ENCODE data around the gene SFSWAP. TPM values are rescaled to one million over a fixed set of nuclear protein-coding genes. Genes with fewer than 3 reads are reported as not detected.

Gene SFSWAP
- total and polyA plus RNA-seq, 4 donors, result 6.1 to 21.6 (median 10.1) TPM

GRCh38 chr12:131816495-131816894 is 105.6 kb downstream of the SFSWAP start:
- Histone ChIP-seq H3K4me3 (ENCODE audit: low read depth in 1 of 3, low read length in 3 of 3) (no peak overlapping the region), H3K36me3 (ENCODE audit: control insufficient read depth in 4 of 4, insufficient read depth in 3 of 4, low read depth in 1 of 4, low read length in 3 of 4) (no peaks in the 10 kb centered on the region), H3K27ac (ENCODE audit: low read depth in 1 of 2, low read length in 2 of 2) (no peak overlapping the region), H3K27me3 (ENCODE audit: control insufficient read depth in 4 of 4, insufficient read depth in 4 of 4, low read length in 3 of 4) (no peaks in the 10 kb centered on the region), H3K4me1 (ENCODE audit: control insufficient read depth in 4 of 4, insufficient read depth in 4 of 4, low read length in 3 of 4) (no peaks in the 10 kb centered on the region), H3K9ac (ENCODE audit: low read depth in 1 of 2, low read length in 2 of 2) (no peak overlapping the region), H3K9me3 (ENCODE audit: control insufficient read depth in 4 of 4, low read length in 3 of 4) (peaks cover 0 to 2% (median under 1%) of the 10 kb centered on the region in 4 donors)
- no peak for DNase-seq (ENCODE audit: low spot score)
- 75% methylated on average over 5 of the region's 5 CpGs for WGBS
- TF ChIP-seq YY1 (IDR thresholded peaks at IDR 0.05) (no peak), RAD21 (IDR thresholded peaks at IDR 0.05) (no peak), FOXA2 (IDR thresholded peaks at IDR 0.05) (no peak), TAF1 (conservative IDR thresholded peaks at IDR 0.05) (no peak), RXRA (IDR thresholded peaks at IDR 0.05) (no peak), EGR1 (IDR thresholded peaks at IDR 0.05; ENCODE audit: low read depth in 2 of 2) (no peak), NR2F2 (IDR thresholded peaks at IDR 0.05) (no peak), GABPA (IDR thresholded peaks at IDR 0.05 in 1 of 2, conservative IDR thresholded peaks at IDR 0.05 in 1 of 2) (no peak), ATF3 (IDR thresholded peaks at IDR 0.05) (no peak)
- TF ChIP-seq, protein P1, sequence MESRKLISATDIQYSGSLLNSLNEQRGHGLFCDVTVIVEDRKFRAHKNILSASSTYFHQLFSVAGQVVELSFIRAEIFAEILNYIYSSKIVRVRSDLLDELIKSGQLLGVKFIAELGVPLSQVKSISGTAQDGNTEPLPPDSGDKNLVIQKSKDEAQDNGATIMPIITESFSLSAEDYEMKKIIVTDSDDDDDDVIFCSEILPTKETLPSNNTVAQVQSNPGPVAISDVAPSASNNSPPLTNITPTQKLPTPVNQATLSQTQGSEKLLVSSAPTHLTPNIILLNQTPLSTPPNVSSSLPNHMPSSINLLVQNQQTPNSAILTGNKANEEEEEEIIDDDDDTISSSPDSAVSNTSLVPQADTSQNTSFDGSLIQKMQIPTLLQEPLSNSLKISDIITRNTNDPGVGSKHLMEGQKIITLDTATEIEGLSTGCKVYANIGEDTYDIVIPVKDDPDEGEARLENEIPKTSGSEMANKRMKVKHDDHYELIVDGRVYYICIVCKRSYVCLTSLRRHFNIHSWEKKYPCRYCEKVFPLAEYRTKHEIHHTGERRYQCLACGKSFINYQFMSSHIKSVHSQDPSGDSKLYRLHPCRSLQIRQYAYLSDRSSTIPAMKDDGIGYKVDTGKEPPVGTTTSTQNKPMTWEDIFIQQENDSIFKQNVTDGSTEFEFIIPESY (IDR thresholded peaks at IDR 0.05), result no peak

DNA sequence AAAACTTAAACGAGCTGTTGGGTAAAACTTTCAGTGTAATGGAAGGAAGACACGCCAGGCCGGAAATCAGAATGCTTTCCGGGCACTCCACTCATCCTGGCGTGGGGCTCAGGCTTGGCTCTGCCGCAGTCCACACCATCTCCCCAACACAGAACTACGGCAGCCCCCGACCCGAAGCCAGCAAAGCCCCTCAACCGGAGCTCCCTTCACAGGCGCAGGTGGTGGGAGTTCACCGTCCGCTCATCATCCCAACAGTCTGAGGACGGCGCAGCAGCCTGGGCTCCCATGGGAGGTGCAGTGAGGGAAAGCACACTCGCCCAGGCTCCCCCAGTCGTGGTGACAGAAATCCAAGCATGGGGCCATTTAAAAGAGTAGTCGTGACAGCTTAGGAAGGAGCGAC is 106.4 kb downstream of the SFSWAP start:
- H3K9ac ChIP-seq (ENCODE audit: low read depth in 1 of 2, low read length in 2 of 2), result no peak overlapping the region
- H3K4me1 ChIP-seq (ENCODE audit: control insufficient read depth in 4 of 4, insufficient read depth in 4 of 4, low read length in 3 of 4), result no peaks in the 10 kb centered on the region
- TF ChIP-seq ATF3 (IDR thresholded peaks at IDR 0.05), result no peak
- no peak for TF ChIP-seq TAF1 (conservative IDR thresholded peaks at IDR 0.05)
- TF ChIP-seq FOXA1 (IDR thresholded peaks at IDR 0.05), result no peak
- no peak for TF ChIP-seq JUND (IDR thresholded peaks at IDR 0.05)
- TF ChIP-seq HNF4A (conservative IDR thresholded peaks at IDR 0.05), result no peak
- no peak for TF ChIP-seq HNF4G (IDR thresholded peaks at IDR 0.05)
- no peak for TF ChIP-seq GABPA (IDR thresholded peaks at IDR 0.05 in 1 of 2, conservative IDR thresholded peaks at IDR 0.05 in 1 of 2)
- TF ChIP-seq SP1 (IDR thresholded peaks at IDR 0.05), result no peak
- TF ChIP-seq EGR1 (IDR thresholded peaks at IDR 0.05; ENCODE audit: low read depth in 2 of 2), result no peak
- no peak for TF ChIP-seq NR2F2 (IDR thresholded peaks at IDR 0.05)
- TF ChIP-seq RXRA (IDR thresholded peaks at IDR 0.05), result no peak
- TF ChIP-seq MAX (IDR thresholded peaks at IDR 0.05), result no peak
- TF ChIP-seq, protein P1 (IDR thresholded peaks at IDR 0.05), result no peak
- TF ChIP-seq REST (IDR thresholded peaks at IDR 0.05), result no peak
- TF ChIP-seq, protein P2, sequence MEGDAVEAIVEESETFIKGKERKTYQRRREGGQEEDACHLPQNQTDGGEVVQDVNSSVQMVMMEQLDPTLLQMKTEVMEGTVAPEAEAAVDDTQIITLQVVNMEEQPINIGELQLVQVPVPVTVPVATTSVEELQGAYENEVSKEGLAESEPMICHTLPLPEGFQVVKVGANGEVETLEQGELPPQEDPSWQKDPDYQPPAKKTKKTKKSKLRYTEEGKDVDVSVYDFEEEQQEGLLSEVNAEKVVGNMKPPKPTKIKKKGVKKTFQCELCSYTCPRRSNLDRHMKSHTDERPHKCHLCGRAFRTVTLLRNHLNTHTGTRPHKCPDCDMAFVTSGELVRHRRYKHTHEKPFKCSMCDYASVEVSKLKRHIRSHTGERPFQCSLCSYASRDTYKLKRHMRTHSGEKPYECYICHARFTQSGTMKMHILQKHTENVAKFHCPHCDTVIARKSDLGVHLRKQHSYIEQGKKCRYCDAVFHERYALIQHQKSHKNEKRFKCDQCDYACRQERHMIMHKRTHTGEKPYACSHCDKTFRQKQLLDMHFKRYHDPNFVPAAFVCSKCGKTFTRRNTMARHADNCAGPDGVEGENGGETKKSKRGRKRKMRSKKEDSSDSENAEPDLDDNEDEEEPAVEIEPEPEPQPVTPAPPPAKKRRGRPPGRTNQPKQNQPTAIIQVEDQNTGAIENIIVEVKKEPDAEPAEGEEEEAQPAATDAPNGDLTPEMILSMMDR (IDR thresholded peaks at IDR 0.05; ENCODE audit: low read depth, low read length, missing input control), result no peak
- TF ChIP-seq RAD21 (IDR thresholded peaks at IDR 0.05), result no peak
- no peak for TF ChIP-seq FOXA2 (IDR thresholded peaks at IDR 0.05)
- no peak for TF ChIP-seq YY1 (IDR thresholded peaks at IDR 0.05)
- H3K27ac ChIP-seq (ENCODE audit: low read depth in 1 of 2, low read length in 2 of 2), result no peak overlapping the region
- 89% methylated on average over 19 of the region's 19 CpGs for WGBS
- no peak overlapping the region for H3K4me3 ChIP-seq (ENCODE audit: low read depth in 1 of 3, low read length in 3 of 3)
- H3K27me3 ChIP-seq (ENCODE audit: control insufficient read depth in 4 of 4, insufficient read depth in 4 of 4, low read length in 3 of 4), result no peaks in the 10 kb centered on the region
- peaks cover 0 to 2% (median under 1%) of the 10 kb centered on the region in 4 donors for H3K9me3 ChIP-seq (ENCODE audit: control insufficient read depth in 4 of 4, low read length in 3 of 4)
- no peaks in the 10 kb centered on the region for H3K36me3 ChIP-seq (ENCODE audit: control insufficient read depth in 4 of 4, insufficient read depth in 3 of 4, low read depth in 1 of 4, low read length in 3 of 4)
- DNase-seq (ENCODE audit: low spot score), result no peak
